Panc1 (cell line): ENCODE data around the gene ATP13A2. TPM values are rescaled to one million over a fixed set of nuclear protein-coding genes. Genes with fewer than 3 reads are reported as not detected.

ENCODE experiments used
- ATAC-seq: fragments of 200-7000 bp; cut with Tn5 transposase; 2 replicates; pipeline ENCODE4 v1.9.1; 2020; ENCODE audit warnings: mild to moderate bottlenecking, moderate library complexity
- BruUV-seq: library from RNA; stranded (reverse); fragments of 400-500 nt; replicated peaks from 2 replicates; lab custom pipeline; 2021; lab: Mats Ljungman, UMichigan
- CTCF ChIA-PET: fragments of 300-600 bp; sonication (Branson Sonifier 250); formaldehyde crosslinking; loops from one replicate; lab custom pipeline; 2022; ENCODE audit warnings: antibody characterized with exemption; lab: Charles Lee
- POLR2A ChIA-PET: fragments of 300-600 bp; sonication (Branson Sonifier 250); formaldehyde crosslinking; loops from one replicate; lab custom pipeline; 2022; ENCODE audit warnings: antibody characterized with exemption; lab: Charles Lee
- DNase-seq: peaks from one replicate; pipeline ENCODE4 v3.0.0-alpha.2; 2010; ENCODE audit warnings: low read depth, low spot score
- H3K27ac ChIP-seq: 2 replicates; pipeline ENCODE4 v1.5.1; 2011; ENCODE audit warnings: mild to moderate bottlenecking, low read length, inconsistent platforms
- H3K27me3 ChIP-seq: fragments of 200-500 bp; sonication (Bioruptor generic); 2 replicates; pipeline ENCODE4 v1.6.0; 2014; ENCODE audit warnings: low read length, inconsistent platforms; ENCODE audit not compliant: control insufficient read depth, insufficient read depth
- H3K36me3 ChIP-seq: fragments of 200-500 bp; sonication (Bioruptor generic); 2 replicates; pipeline ENCODE4 v1.5.1; 2014; ENCODE audit warnings: inconsistent platforms, mild to moderate bottlenecking, low read length, moderate library complexity; ENCODE audit not compliant: control insufficient read depth, insufficient read depth
- H3K4me1 ChIP-seq: 2 replicates; pipeline ENCODE4 v1.5.1; 2011; ENCODE audit warnings: inconsistent platforms, mild to moderate bottlenecking, low read length, moderate library complexity; ENCODE audit not compliant: control insufficient read depth, insufficient read depth
- H3K4me3 ChIP-seq, 2 experiments: 2 replicates each; pipeline ENCODE4 v1.5.1; 2011 to 2012; ENCODE audit warnings: low read depth in 2 of 2, low read length in 2 of 2, mild to moderate bottlenecking in 2 of 2, inconsistent platforms in 1 of 2, moderate library complexity in 1 of 2
- H3K9me3 ChIP-seq: fragments of 200-500 bp; sonication (Bioruptor generic); 2 replicates; pipeline ENCODE4 v1.5.1; 2014; ENCODE audit warnings: low read depth, mild to moderate bottlenecking, inconsistent platforms, low read length, moderate library complexity; ENCODE audit not compliant: control insufficient read depth, insufficient read depth
- CTCF ChIP-seq: fragments of 450-650 bp; IDR thresholded peaks from 2 replicates; pipeline ENCODE4 v1.5.1; 2017; ENCODE audit warnings: mild to moderate bottlenecking
- POLR2AphosphoS5 ChIP-seq: IDR thresholded peaks from 2 replicates; pipeline ENCODE4 v1.6.1; 2012; ENCODE audit warnings: mild to moderate bottlenecking, low read depth, low read length, moderate library complexity
- REST ChIP-seq, 2 experiments: IDR thresholded peaks; 2 replicates each; pipeline ENCODE4 v1.6.1; 2011 to 2012; ENCODE audit warnings: low read depth in 2 of 2, control low read depth in 1 of 2, low read length in 1 of 2, mild to moderate bottlenecking in 1 of 2, moderate library complexity in 1 of 2; ENCODE audit not compliant: insufficient read depth in 1 of 2
- SIN3A ChIP-seq: IDR thresholded peaks from 2 replicates; pipeline ENCODE4 v1.6.1; 2012; ENCODE audit warnings: low read depth, mild to moderate bottlenecking, low read length, moderate library complexity, borderline replicate concordance; ENCODE audit not compliant: insufficient read depth
- TCF7L2 ChIP-seq: IDR thresholded peaks from 2 replicates; pipeline ENCODE4 v1.6.1; 2011; ENCODE audit warnings: mild to moderate bottlenecking, low read depth, low read length, inconsistent platforms
- in situ Hi-C: cut with HindIII; loops from 2 replicates; pipeline ENCODE4 v1.10.0; 2016; ENCODE audit warnings: low sequenced_read_pairs, low pct_unique_long_range_greater_than_20kb
- intact Hi-C: fragments of 100-400 bp; cut with micrococcal nuclease; formaldehyde crosslinking; loops from one replicate; pipeline ENCODE4 v1.10.0; 2022; ENCODE audit not compliant: unreplicated experiment
- total RNA-seq: library from RNA; stranded (reverse); gene quantifications from one replicate; pipeline ENCODE4 v1.2.1, GENCODE V29; 2021; ENCODE audit not compliant: unreplicated experiment

Gene ATP13A2
- total RNA-seq, 1 experiment from 2014 or later, result 49.9 TPM

- POLR2A ChIA-PET, result no interaction called here
- CTCF ChIA-PET, result no interaction called here
- in situ Hi-C loops (no loop called here), intact Hi-C loops (no loop called here)
- Histone ChIP-seq H3K4me1 (no peaks in the 10 kb centered on the region), H3K9me3 (no peaks in the 10 kb centered on the region), H3K27ac (no peak overlapping the region), H3K36me3 (no peaks in the 10 kb centered on the region), H3K27me3 (no peaks in the 10 kb centered on the region), H3K4me3 (no peak overlapping the region)
- TF ChIP-seq SIN3A (no peak), CTCF (no peak), TCF7L2 (no peak), POLR2AphosphoS5 (no peak), REST (IDR thresholded peaks at IDR 0.05; ENCODE audit: insufficient read depth in 1 of 2, low read depth in 2 of 2, low read length in 1 of 2) (no peak)
- DNase-seq (no peak), ATAC-seq (0 out of 2 replicates have a peak, but pooled peaks have one; percentile 29)
- no TSS peak for BruUV-seq
These were observed 19.6 kb downstream of the ATP13A2 start for GRCh38 chr1:16992102-16992501.

GRCh38 chr1:16991571-16991970 is 20.2 kb downstream of the ATP13A2 start:
- intact Hi-C loops (no loop called here), in situ Hi-C loops (no loop called here)
- no peaks in the 10 kb centered on the region for H3K27me3 ChIP-seq
- no peaks in the 10 kb centered on the region for H3K4me1 ChIP-seq
- H3K27ac ChIP-seq, result no peak overlapping the region
- ChIA-PET POLR2A (no interaction called here), CTCF (no interaction called here)
- TF ChIP-seq SIN3A (no peak), TCF7L2 (no peak), REST (IDR thresholded peaks at IDR 0.05; ENCODE audit: insufficient read depth in 1 of 2, low read depth in 2 of 2, low read length in 1 of 2) (no peak), CTCF (no peak), POLR2AphosphoS5 (no peak)
- DNase-seq (no peak), ATAC-seq (no peak)
- no peaks in the 10 kb centered on the region for H3K9me3 ChIP-seq
- H3K36me3 ChIP-seq, result no peaks in the 10 kb centered on the region
- no TSS peak for BruUV-seq
- no peak overlapping the region for H3K4me3 ChIP-seq
